ENCODE measurements around the gene ZFYVE9. TPM values are rescaled to one million over a fixed set of nuclear protein-coding genes. Genes with fewer than 3 reads are reported as not detected.
A peak's percentile ranks its signal among the peaks of the same experiment; 100 is the strongest.

The ZFYVE9 gene
- total RNA-seq, 1 donor from 2014 or later: 17.6 TPM

DNA sequence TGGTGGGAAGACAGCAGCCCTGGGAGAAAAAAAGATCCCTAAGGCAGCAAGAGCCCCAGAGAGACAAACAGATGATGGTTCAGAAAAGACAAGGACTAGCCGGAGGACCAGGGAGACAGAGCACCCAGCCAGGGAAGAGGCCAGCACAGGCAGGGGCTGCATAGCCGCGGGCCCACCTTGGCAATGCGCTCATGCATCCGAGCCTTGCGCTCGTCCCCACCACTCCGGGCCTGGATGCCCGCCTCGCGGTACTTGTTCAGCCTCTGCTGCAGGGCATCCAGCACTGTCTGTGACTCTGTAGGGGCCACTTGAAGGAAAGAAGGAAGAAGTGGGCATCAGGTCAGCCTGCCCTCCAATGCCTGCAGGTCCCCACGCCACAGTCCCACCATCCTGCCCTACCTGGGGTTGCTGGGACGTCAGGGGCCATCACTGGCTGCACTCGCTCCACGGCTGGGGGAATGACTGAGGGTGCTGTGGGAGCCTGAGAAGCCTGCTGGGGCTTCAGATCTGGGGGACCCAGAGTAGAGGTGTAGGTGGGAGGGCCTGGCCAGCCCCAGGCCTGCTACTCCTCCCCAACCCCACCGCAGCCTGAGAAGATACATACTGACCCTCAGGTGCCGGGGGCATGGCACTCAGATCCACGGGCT is 217.1 kb downstream of the ZFYVE9 start:
- DNase-seq (ENCODE audit: low read depth): no peak
- TF ChIP-seq, protein P1, sequence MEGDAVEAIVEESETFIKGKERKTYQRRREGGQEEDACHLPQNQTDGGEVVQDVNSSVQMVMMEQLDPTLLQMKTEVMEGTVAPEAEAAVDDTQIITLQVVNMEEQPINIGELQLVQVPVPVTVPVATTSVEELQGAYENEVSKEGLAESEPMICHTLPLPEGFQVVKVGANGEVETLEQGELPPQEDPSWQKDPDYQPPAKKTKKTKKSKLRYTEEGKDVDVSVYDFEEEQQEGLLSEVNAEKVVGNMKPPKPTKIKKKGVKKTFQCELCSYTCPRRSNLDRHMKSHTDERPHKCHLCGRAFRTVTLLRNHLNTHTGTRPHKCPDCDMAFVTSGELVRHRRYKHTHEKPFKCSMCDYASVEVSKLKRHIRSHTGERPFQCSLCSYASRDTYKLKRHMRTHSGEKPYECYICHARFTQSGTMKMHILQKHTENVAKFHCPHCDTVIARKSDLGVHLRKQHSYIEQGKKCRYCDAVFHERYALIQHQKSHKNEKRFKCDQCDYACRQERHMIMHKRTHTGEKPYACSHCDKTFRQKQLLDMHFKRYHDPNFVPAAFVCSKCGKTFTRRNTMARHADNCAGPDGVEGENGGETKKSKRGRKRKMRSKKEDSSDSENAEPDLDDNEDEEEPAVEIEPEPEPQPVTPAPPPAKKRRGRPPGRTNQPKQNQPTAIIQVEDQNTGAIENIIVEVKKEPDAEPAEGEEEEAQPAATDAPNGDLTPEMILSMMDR (conservative IDR thresholded peaks at IDR 0.05; ENCODE audit: low read depth, low read length): no peak
- no peak overlapping the region for H3K4me3 ChIP-seq (ENCODE audit: low read depth, low read length)

DNA sequence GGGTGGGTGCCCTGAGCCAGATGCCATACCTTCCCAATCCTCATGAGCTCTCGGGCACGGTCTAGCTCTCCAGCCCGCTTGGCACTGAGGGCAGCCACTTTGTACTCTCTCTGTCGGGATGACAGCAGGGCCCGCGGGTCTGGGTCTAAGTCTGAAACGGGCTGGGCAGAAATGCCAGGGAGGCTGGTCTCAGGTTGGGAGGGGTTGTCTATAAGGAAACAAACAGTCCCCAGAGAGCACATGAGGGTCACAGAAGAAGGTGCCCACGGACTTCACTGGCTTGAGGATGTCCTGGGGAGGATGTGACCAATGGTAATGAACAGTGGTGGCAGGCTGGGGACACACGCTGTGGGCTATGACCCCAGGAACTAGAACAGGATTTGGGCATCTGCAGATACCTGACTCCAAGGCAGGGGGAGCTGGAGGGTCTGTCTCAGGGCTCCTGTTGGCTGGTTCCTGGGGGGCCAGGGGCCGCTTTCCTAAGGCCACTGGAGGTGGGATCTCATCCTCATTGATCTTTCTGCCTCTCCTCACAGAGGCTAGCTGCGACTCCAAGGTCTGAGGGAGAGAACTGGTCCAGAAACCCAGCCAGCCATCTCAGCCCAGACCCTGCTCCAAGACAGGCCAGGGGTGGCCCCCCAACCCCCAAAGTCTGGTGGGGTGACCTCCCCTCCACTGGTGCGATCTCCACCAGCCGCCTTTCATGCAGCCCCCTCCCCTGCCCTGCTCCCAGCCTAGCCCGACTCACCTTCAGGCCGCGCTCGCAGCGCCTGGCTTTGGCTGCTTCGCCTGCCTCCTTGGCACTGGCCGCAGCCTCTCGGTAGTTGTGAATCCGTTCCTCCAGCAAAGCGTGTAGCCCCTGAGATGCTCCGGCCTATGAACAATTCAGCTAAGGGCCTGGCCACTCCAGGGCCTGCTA is 218.0 kb downstream of the ZFYVE9 start:
- no peak for DNase-seq (ENCODE audit: low read depth)
- H3K4me3 ChIP-seq (ENCODE audit: low read depth, low read length): no peak overlapping the region
- TF ChIP-seq, protein P1 (conservative IDR thresholded peaks at IDR 0.05; ENCODE audit: low read depth, low read length): no peak

DNA sequence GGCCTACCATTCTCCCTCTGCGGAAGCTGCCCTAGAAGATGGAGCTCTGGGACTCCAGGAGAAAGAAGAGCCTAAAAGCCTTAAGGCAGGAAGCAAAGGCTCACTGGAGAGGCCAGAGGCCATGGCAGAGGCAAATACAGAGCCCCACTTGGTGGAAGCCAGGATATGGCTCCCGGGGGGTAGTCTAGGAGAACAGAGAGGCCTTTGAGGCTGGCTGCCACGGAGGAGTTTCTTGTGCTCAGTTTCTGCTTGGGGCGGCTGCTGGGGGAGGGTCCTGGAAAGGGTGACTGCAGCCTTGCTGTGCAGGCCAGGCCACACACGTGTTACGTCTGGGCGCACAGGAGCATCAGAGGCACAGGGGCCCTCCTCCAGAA is 218.7 kb downstream of the ZFYVE9 start:
- no peak overlapping the region for H3K4me3 ChIP-seq (ENCODE audit: low read depth, low read length)
- no peak for DNase-seq (ENCODE audit: low read depth)
- TF ChIP-seq, protein P1 (conservative IDR thresholded peaks at IDR 0.05; ENCODE audit: low read depth, low read length): no peak

DNA sequence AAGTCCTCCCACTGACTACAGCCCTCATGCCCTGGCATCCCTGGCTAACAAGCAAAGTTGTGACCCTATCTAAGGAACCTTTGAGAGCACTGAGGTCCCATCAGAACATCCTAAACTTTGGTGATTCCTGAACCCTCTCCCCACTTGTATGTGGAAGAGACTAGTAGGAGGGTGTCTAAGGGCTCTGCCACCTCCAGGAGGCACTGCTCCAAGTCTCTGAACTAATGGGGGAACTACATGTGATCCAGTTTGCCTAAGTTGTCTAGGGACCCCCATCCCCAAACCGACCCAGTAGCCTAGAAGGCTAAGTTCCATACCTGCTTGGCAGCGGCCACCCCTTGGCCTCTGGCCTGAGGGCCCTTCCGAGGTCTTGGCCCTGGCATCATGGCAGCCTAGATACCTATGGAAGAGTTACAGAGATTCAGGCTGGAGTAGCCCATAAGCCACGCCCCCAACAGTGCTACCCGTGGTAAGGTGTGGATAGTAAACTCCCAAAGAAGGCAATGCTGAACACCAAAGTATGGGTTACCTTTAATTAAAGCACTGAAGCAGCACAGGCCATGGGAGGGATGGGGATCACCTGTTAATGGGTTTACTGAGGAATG is 222.4 kb downstream of the ZFYVE9 start:
- no peak for DNase-seq (ENCODE audit: low read depth)
- TF ChIP-seq, protein P1 (conservative IDR thresholded peaks at IDR 0.05; ENCODE audit: low read depth, low read length): peak; percentile 20
- H3K4me3 ChIP-seq (ENCODE audit: low read depth, low read length): peak overlapping the region; percentile 71

DNA sequence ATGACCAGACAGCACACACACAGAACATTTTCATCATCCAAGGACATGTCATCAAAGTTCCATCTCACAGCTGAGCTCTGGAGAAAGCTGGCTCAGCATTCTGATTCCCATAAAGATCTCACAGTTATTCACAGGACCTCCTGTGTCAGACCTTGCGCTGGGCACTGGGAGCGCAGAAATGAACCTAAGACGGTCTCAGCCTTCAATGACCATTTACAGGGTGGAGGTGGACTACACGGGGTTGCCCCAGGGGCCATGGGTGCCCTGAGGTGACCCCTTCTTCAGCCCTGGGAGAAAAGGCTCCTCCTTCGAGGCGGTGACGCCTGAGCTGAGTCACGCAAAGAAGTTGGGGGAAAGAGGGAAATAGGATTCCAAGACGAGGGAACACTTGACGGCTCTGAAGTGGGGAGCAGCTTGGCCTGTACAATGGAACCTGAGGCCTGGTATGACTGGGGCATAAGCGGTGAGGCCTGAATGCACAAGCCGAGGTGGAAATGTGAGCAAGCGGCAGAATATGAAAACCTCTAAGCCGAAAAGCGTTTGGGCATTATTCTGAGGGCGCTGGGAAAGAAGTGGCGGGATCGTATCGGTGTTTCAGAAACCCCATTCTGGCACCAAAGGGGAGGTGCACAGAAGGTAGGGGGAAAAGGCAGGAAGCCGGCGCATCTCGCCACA is 223.3 kb downstream of the ZFYVE9 start:
- H3K4me3 ChIP-seq (ENCODE audit: low read depth, low read length): peak overlapping the region; percentile 71
- TF ChIP-seq, protein P1 (conservative IDR thresholded peaks at IDR 0.05; ENCODE audit: low read depth, low read length): no peak
- DNase-seq (ENCODE audit: low read depth): peak; percentile 18

DNA sequence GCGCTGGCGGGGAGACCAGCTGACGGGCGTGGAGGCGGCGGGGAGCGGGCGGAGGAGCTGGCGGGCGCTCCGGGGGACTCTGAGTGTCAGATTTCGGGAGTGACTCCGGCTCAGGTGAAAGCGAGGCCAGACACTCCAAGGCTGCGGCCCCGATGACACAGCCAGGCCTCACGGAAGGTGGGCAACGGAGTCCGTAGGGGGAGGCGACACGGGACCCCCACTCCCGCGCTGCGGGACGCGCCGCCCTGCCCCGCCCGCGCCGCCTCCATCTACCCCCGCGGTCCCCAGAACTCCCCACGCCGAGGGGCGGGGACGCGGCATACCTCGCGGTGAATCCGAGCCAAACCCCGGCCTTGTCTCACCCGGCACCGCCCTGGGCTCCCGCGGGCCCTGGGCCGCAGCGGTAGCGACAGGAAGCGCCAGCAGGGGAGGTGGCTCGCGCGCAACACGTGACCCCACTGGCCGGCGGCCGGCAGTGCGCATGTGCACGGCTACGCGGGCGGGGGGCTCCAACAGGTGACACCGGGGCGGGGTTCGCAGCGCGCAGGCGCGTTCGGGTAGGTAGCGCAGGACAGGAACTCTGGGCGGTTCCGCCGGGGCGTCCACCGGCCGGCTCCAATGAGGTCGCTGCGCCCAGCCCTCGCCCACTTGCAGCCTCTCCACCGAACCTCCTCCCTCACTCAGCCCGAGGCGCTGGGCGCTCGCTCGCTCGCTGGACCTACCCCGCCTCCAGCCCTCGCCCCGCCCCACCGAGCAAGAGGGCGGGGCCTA is 224.0 kb downstream of the ZFYVE9 start, which contains the start of gene CC2D1B:
Gene CC2D1B (minus strand): TSS at position 460 of the 771 bp plus-strand sequence. CDS start 1,585 bp downstream, outside the sequence.
- TF ChIP-seq, protein P1 (conservative IDR thresholded peaks at IDR 0.05; ENCODE audit: low read depth, low read length): no peak
- H3K4me3 ChIP-seq (ENCODE audit: low read depth, low read length): peak within 1 kb of the TSS; percentile 71
- peak; percentile 71 for DNase-seq (ENCODE audit: low read depth)

All from epithelial cell of proximal tubule (primary cell).